CD14-positive monocyte (primary cell): ENCODE measurements around the gene TMEM255A. TPM values are rescaled to one million over a fixed set of nuclear protein-coding genes. Genes with fewer than 3 reads are reported as not detected.

Experiments
- DNase-seq, 3 donors: peaks; one replicate each; pipeline ENCODE4 v3.0.0-alpha.2; 2011 to 2022
- H2AFZ ChIP-seq: 2 replicates; pipeline ENCODE4 v1.6.0; 2012; ENCODE audit warnings: mild to moderate bottlenecking, low read depth, low read length, inconsistent platforms; ENCODE audit not compliant: insufficient read depth, poor library complexity, severe bottlenecking
- H3K27ac ChIP-seq, 2 donors: 1 replicate in 1 of 2; 2 replicates in 1 of 2; pipeline ENCODE4 v1.5.1; 2012 to 2013; ENCODE audit warnings: low read length in 2 of 2, control low read depth in 1 of 2, inconsistent platforms in 1 of 2, low read depth in 1 of 2, mild to moderate bottlenecking in 1 of 2
- H3K27me3 ChIP-seq, 2 donors: one replicate each; pipeline versions ENCODE4 v1.6.0 to v1.6.1; 2011 to 2013; ENCODE audit warnings: low read length in 2 of 2; ENCODE audit not compliant: control insufficient read depth in 2 of 2, insufficient read depth in 2 of 2
- H3K36me3 ChIP-seq, 2 donors: replicated peaks in 1 of 2; 1 replicate in 1 of 2; 2 replicates in 1 of 2; pipeline versions ENCODE4 v1.5.1 to v1.6.1; 2012 to 2013; ENCODE audit warnings: low read length in 2 of 2, control low read depth in 1 of 2, inconsistent platforms in 1 of 2, mild to moderate bottlenecking in 1 of 2; ENCODE audit not compliant: insufficient read depth in 2 of 2, control insufficient read depth in 1 of 2
- H3K4me1 ChIP-seq, 2 donors: 1 replicate in 1 of 2; 2 replicates in 1 of 2; pipeline versions ENCODE4 v1.5.1 to v1.6.1; 2012 to 2013; ENCODE audit warnings: low read length in 2 of 2, control low read depth in 1 of 2, inconsistent platforms in 1 of 2, mild to moderate bottlenecking in 1 of 2, moderate library complexity in 1 of 2; ENCODE audit not compliant: insufficient read depth in 2 of 2, control insufficient read depth in 1 of 2
- H3K4me2 ChIP-seq: replicated peaks from 2 replicates; pipeline ENCODE3; 2012; ENCODE audit warnings: low read length, moderate library complexity, mild to moderate bottlenecking; ENCODE audit not compliant: poor library complexity, severe bottlenecking; ENCODE audit errors: extremely low read depth
- H3K4me3 ChIP-seq, 3 experiments: fragments of 200-600 bp in 1 of 3; sonication (generic) in 1 of 3; replicated peaks in 1 of 3; 1 replicate in 2 of 3; 2 replicates in 1 of 3; pipeline ENCODE4 v1.5.1; 2011 to 2013; ENCODE audit warnings: low read length in 3 of 3, mild to moderate bottlenecking in 3 of 3, control low read depth in 2 of 3, low read depth in 2 of 3, inconsistent platforms in 1 of 3, moderate library complexity in 1 of 3
- H3K79me2 ChIP-seq: 2 replicates; pipeline ENCODE4 v1.6.0; 2012; ENCODE audit warnings: mild to moderate bottlenecking, control low read depth, inconsistent platforms, low read length, moderate library complexity; ENCODE audit not compliant: insufficient read depth
- H3K9ac ChIP-seq: 2 replicates; pipeline ENCODE4 v1.6.0; 2017; ENCODE audit warnings: low read length, mild to moderate bottlenecking; ENCODE audit not compliant: insufficient read depth, poor library complexity, severe bottlenecking
- H3K9me3 ChIP-seq, 2 donors: replicated peaks in 1 of 2; 1 replicate in 1 of 2; 2 replicates in 1 of 2; pipeline versions ENCODE4 v1.5.1 to v1.6.1; 2012 to 2013; ENCODE audit warnings: low read length in 2 of 2, control low read depth in 1 of 2; ENCODE audit not compliant: control insufficient read depth in 1 of 2, insufficient read depth in 1 of 2
- H4K20me1 ChIP-seq: 2 replicates; pipeline ENCODE4 v1.6.0; 2012; ENCODE audit warnings: mild to moderate bottlenecking, low read length, control low read depth, moderate library complexity; ENCODE audit not compliant: insufficient read depth
- H3K27ac Mint-ChIP-seq, 7 donors: one replicate each; pipeline ENCODE4 v1.8.0; 2020; ENCODE audit warnings: mild to moderate bottlenecking in 7 of 7, mixed read lengths in 7 of 7, moderate library complexity in 6 of 7, inconsistent platforms in 2 of 7
- H3K27me3 Mint-ChIP-seq, 3 donors: one replicate each; pipeline ENCODE4 v1.8.0; 2021 to 2022; ENCODE audit warnings: low read depth in 3 of 3, mild to moderate bottlenecking in 3 of 3, mixed read lengths in 3 of 3, moderate library complexity in 3 of 3, inconsistent platforms in 1 of 3
- H3K36me3 Mint-ChIP-seq, 2 donors: one replicate each; pipeline ENCODE4 v1.8.0; 2020; ENCODE audit warnings: mixed read lengths in 2 of 2, inconsistent platforms in 1 of 2, mild to moderate bottlenecking in 1 of 2
- H3K4me1 Mint-ChIP-seq: one replicate; pipeline ENCODE4 v1.8.0; 2020; ENCODE audit warnings: mild to moderate bottlenecking, mixed read lengths
- H3K4me3 Mint-ChIP-seq, 2 donors: one replicate each; pipeline ENCODE4 v1.8.0; 2020; ENCODE audit warnings: mild to moderate bottlenecking in 2 of 2, mixed read lengths in 2 of 2, moderate library complexity in 1 of 2
- H3K9me3 Mint-ChIP-seq, 7 donors: one replicate each; pipeline ENCODE4 v1.8.0; 2020 to 2022; ENCODE audit warnings: mixed read lengths in 7 of 7, mild to moderate bottlenecking in 6 of 7, moderate library complexity in 6 of 7, inconsistent platforms in 2 of 7
- WGBS: methylation state at CpG from one replicate; pipeline ENCODE4 v1.1.5; 2013; ENCODE audit warnings: missing lambda C conversion rate; ENCODE audit not compliant: insufficient coverage; 5-methylcytosine and 5-hydroxymethylcytosine counted together
- intact Hi-C, 2 donors: fragments of 100-400 bp; cut with micrococcal nuclease; formaldehyde crosslinking; loops; one replicate each; pipeline versions ENCODE4 v1.15.0 to v1.15.1; 2023
- polyA plus RNA-seq, 3 donors: library from polyadenylated mRNA; depleted of rRNA in 1 of 3; unstranded in 2 of 3; stranded (reverse) in 1 of 3; fragments of 300-500 nt in 2 of 3; fragments of >200 nt in 1 of 3; fragmentation: Illumina TruSeq in 2 of 3; gene quantifications; 1 replicate in 2 of 3; 2 replicates in 1 of 3; pipeline ENCODE4 v1.2.3, GENCODE V29; 2012 to 2021
- TF ChIP-seq, protein P1 (sequence below): fragments of 200-600 bp; IDR thresholded peaks from one replicate; pipeline ENCODE4 v1.8.0; 2022; ENCODE audit warnings: antibody characterized with exemption, mild to moderate bottlenecking

TMEM255A gene
- polyA plus RNA-seq, 3 donors = 0.10 to 1.2 (median 0.51) TPM

DNA sequence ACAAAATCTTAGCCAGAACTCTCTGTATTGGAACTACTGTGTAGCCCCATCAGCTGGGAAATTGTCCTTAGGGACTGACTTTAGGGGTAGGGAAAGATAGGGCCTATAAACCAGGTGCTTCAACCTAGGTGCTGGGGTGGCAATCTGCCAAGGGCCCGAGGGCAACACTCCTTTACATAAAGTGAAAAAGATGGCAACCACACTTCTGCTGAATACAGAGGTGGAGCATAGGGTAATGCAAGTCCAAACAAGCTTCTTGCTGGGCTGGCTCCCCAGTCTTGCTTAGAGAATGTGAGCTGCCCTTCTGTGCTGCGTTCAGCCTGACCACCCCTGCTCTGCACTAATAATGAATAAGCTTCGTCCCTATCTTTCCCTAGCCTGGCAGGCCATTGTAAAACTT, 50.9 kb downstream of the TMEM255A start:
- H3K9ac ChIP-seq = no peak overlapping the region
- peaks cover 6 to 14% of the 10 kb centered on the region in 2 donors for H3K36me3 Mint-ChIP-seq
- H3K27me3 ChIP-seq = peaks cover 0 to 3% of the 10 kb centered on the region in 2 donors
- peaks cover 0 to 6% (median 0%) of the 10 kb centered on the region in 7 donors for H3K9me3 Mint-ChIP-seq
- H3K4me1 ChIP-seq = peaks cover 31 to 43% of the 10 kb centered on the region in 2 donors
- no peak for DNase-seq
- no peak overlapping the region for H2AFZ ChIP-seq
- no peak overlapping the region for H3K4me2 ChIP-seq
- H3K9me3 ChIP-seq = no peaks in the 10 kb centered on the region
- intact Hi-C loops = no loop called here
- H3K27me3 Mint-ChIP-seq = peaks cover 1 to 4% (median 1%) of the 10 kb centered on the region in 3 donors
- TF ChIP-seq, protein P1, sequence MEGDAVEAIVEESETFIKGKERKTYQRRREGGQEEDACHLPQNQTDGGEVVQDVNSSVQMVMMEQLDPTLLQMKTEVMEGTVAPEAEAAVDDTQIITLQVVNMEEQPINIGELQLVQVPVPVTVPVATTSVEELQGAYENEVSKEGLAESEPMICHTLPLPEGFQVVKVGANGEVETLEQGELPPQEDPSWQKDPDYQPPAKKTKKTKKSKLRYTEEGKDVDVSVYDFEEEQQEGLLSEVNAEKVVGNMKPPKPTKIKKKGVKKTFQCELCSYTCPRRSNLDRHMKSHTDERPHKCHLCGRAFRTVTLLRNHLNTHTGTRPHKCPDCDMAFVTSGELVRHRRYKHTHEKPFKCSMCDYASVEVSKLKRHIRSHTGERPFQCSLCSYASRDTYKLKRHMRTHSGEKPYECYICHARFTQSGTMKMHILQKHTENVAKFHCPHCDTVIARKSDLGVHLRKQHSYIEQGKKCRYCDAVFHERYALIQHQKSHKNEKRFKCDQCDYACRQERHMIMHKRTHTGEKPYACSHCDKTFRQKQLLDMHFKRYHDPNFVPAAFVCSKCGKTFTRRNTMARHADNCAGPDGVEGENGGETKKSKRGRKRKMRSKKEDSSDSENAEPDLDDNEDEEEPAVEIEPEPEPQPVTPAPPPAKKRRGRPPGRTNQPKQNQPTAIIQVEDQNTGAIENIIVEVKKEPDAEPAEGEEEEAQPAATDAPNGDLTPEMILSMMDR = no peak
- no peak overlapping the region for H3K4me3 ChIP-seq
- H3K79me2 ChIP-seq = peaks cover 17% of the 10 kb centered on the region
- H3K4me3 Mint-ChIP-seq = no peak overlapping the region
- no peaks in the 10 kb centered on the region for H4K20me1 ChIP-seq
- no peak overlapping the region for H3K27ac Mint-ChIP-seq
- H3K4me1 Mint-ChIP-seq = peaks cover 53% of the 10 kb centered on the region
- no CpG with 5 or more reads among the region's 3 CpGs for WGBS
- no peak overlapping the region for H3K27ac ChIP-seq
- H3K36me3 ChIP-seq = no peaks in the 10 kb centered on the region

DNA sequence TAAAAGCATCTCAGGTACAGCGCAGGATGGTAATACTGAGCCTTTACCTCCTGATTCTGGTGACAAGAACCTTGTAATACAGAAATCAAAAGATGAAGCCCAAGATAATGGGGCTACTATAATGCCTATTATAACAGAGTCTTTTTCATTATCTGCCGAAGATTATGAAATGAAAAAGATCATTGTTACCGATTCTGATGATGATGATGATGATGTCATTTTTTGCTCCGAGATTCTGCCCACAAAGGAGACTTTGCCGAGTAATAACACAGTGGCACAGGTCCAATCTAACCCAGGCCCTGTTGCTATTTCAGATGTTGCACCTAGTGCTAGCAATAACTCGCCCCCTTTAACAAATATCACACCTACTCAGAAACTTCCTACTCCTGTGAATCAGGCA, 57.5 kb downstream of the TMEM255A start:
- Mint-ChIP-seq H3K9me3 (peaks cover 0 to 7% (median 0%) of the 10 kb centered on the region in 7 donors), H3K4me3 (no peak overlapping the region), H3K27me3 (peaks cover 0 to 5% (median 0%) of the 10 kb centered on the region in 3 donors), H3K27ac (peak overlapping the region in 1 of 7 donors; percentile 25), H3K36me3 (peaks cover 25 to 37% of the 10 kb centered on the region in 2 donors), H3K4me1 (peaks cover 18% of the 10 kb centered on the region)
- DNase-seq = no peak
- H4K20me1 ChIP-seq = no peaks in the 10 kb centered on the region
- peaks cover 0 to 5% of the 10 kb centered on the region in 2 donors for H3K4me1 ChIP-seq
- H3K27me3 ChIP-seq = peaks cover 0 to 3% of the 10 kb centered on the region in 2 donors
- peaks cover 15 to 21% of the 10 kb centered on the region in 2 donors for H3K36me3 ChIP-seq
- H3K79me2 ChIP-seq = peaks cover 62% of the 10 kb centered on the region
- TF ChIP-seq, protein P1 = no peak
- no peak overlapping the region for H3K27ac ChIP-seq
- no peak overlapping the region for H3K4me2 ChIP-seq
- no peaks in the 10 kb centered on the region for H3K9me3 ChIP-seq
- no peak overlapping the region for H2AFZ ChIP-seq
- H3K9ac ChIP-seq = no peak overlapping the region
- 78% methylated on average over 2 of the region's 6 CpGs for WGBS
- no peak overlapping the region for H3K4me3 ChIP-seq
- intact Hi-C loops = loop anchor here (5.0 kb wide), 2 partner anchors 54 to 59 kb away; partner anchors contain the start of gene TMEM255A (in 1 of the 2)
